Right renal cortex interstitium (tissue), 3 donors: ENCODE data around the gene ONECUT2. TPM values are rescaled to one million over a fixed set of nuclear protein-coding genes. Genes with fewer than 3 reads are reported as not detected.
"Not testable (repeated sequence)": the region's sequence is repeated elsewhere in the genome, so short reads cannot be mapped to it uniquely, and the experiment has no call there.

Source experiments
- DNase-seq, 3 donors: peaks; one replicate each; pipeline ENCODE4 v3.0.0-alpha.2; 2013; ENCODE audit warnings: low read depth in 3 of 3, low spot score in 2 of 3
- polyA plus RNA-seq, 3 donors: library from polyadenylated mRNA; unstranded; fragments of 120-200 nt; gene quantifications; one replicate each; pipeline ENCODE4 v1.2.1, GENCODE V29; 2013; ENCODE audit not compliant: insufficient read length in 3 of 3

ONECUT2 gene
- polyA plus RNA-seq, 3 donors: 0.07 to 0.14 (median 0.11) TPM

DNA sequence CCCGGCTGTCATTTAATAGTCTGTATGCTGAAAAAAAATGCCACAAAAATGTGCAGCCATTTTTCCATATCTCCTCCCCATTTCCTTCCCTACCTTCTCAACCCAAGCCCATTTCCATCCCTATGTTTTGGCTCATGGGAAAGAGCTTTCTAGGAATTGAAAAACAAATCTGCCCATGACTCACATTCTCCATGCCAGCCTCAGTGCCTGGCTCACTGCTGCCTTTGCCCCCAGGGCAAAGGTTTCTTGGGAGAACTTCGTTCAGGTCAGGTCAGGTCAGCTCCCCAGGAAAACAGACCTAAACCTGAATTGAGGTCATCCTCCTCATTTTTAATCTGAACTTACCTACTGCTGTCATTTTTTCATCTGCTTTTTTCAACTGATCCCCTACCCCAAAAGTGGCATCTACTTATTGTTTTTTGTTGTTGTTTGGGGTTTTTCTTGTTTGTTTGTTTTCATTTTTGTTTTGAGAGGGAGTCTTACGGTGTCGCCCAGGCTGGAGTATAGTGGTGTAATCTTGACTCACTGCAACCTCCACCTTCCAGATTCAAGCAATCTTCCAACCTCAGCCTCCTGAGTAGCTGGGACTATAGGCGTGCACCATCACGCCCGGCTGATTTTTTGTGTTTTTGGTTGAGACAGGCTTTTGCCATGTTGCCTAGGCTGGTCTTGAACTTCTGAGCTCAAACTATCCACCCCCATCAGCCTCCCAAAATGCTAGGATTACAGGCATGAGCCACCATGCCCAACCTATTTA, 84.7 kb downstream of the ONECUT2 start:
- DNase-seq: no peak

- DNase-seq: not testable (repeated sequence)
Observed at GRCh38 chr18:57522348-57522747, 87.2 kb downstream of the ONECUT2 start.

DNA sequence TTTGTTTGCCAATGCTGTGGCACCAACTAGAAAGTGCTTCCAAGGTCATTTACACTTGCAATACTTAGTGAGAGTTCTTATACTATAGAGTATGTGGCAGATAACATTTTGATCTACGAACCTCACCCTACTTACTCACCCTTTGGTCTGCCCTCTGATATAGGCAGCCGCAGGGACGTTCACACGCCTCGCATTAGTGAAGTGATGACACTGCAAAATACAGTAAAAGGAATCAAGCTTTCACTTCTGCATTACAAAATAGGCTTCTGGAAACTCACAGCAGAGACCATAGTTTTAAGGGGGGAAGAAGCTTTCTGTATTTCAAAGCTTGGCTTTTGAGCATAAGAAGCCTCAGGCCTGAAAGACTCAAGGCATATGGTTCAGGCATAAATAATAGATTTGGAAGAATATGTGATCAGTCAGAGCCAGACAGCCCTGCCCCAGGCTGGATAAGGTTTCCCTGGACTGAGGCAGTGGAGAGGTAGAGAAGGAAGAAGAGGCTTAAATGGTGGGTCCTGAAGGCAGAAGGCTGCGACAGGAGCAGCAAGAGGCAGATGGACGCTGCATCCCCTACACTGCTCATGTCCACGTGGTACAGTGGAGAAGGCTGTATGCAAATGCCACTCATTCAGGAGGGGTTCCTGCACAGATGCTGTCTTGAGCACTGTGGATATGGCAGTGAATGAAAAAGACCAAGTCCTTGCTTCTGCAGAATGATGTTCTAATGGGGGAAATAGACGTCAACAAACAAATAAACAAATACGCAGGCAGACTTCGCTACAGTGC, 88.2 kb downstream of the ONECUT2 start:
- DNase-seq: no peak

- DNase-seq: no peak
Observed at GRCh38 chr18:57527556-57528229, 92.5 kb downstream of the ONECUT2 start.

- no peak for DNase-seq
Observed at GRCh38 chr18:57529151-57529550, 94.0 kb downstream of the ONECUT2 start.

GRCh38 chr18:57533006-57533867, 98.1 kb downstream of the ONECUT2 start:
- DNase-seq: peak in 2 of 3 donors; percentile 27 to 62

DNA sequence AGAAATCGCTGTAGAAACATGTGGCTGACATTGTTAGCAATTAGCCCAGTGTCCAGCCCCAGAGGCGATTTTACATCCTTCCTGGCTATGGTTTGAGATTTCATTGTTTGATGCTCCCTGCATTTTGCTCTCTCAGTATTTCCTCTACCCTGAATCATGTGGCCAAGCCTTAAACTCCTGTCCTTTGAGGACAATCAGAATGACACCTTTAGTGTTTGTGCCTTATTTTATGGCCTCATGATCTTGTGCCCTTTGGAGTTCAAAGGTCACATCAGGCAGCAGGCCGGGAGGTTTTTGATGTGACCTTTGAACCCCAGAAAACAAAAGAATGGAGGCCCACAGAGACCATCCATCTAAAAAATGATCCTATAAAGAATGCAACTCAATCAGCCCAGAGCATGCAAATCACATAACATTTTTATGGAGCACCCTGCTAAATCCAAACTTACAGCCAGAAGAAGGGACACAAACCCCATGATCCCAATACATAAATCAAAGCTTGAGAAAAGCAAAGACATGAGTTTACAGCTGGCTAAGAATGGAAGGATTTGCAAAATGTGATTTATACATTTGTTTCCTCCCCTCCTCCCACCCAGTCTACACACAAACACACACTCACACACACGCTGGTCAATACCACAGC, 98.8 kb downstream of the ONECUT2 start:
- DNase-seq: peak; percentile 58 to 76 (median 73)

DNA sequence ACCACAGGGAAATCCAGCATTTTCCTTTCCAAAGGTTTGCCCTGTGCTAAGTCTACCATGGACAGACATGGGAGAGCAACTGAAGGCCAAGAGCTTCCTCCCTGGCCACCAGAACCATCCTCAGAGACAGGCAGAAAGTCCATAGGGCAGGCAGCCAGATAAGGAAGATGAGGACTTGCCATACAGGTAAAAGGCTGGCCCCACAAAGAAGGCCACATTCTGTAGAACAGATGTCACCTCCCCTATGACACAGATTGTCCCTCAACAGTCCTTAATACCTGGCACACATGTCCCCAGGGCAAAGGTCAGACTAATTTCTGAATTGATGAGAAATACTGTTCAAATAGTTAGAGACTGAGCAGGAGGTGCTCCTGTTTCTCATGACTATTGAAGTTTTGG, 99.3 kb downstream of the ONECUT2 start:
- DNase-seq: no peak

DNA sequence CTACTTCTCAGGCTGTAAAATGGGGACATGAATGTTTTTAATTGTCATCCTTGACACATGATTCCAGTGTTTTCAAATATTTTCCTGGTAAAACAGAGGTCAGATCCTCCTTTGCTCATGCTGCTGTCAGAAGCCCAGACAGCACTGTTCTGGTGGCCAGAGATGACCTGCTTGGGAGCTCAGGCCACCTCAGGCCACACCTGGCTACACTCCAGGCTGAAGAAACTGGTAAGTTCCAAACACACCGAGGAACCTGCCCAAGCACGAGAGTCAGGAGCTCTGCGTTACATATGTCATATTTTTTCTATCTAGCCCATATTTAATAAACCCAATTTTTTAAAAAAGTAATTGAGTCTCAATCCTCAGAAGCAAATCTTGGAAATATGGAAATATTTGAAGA, 103.4 kb downstream of the ONECUT2 start:
- no peak for DNase-seq

DNA sequence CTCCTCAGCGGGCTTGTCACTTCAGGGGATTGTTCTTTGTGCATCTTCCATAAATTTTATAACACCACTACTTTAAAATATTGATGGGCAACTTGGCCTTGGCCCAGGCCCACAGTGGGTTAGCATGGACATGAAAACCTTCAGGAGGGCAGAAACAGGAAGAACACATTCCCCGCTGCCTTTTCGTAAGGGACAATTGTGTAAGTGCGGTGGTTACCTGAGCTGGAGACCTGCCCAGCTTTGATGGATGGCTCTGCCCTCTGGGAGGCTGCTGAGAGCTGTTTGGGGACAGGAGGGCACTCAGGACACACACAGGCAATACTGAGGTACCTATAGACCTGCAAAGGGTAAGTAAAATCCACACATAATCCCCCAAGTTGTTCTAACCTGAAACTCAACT, 104.5 kb downstream of the ONECUT2 start:
- no peak for DNase-seq

Other genes starting within 250 kb of the ONECUT2 start
- not detected for gene ST8SIA3, start 82.8 kb upstream of the ONECUT2 start, polyA plus RNA-seq
- 10 to 100 TPM; 38.0 to 45.1 (median 41.1) TPM for gene FECH, start 151.3 kb downstream of the ONECUT2 start, polyA plus RNA-seq
- gene NARS1, start 186.5 kb downstream of the ONECUT2 start, polyA plus RNA-seq: 100 to 1,000 TPM; 211 to 237 (median 211) TPM